HEK293 (cell line): ENCODE data around the gene C9orf153.

ENCODE experiments used
- CTCF ChIA-PET: fragments of 350-600 bp; formaldehyde crosslinking; extraction: SDS; loops from one replicate; lab custom pipeline; 2021; ENCODE audit warnings: antibody characterized with exemption; lab: Yijun Ruan, JAX
- POLR2A ChIA-PET: fragments of 300-600 bp; formaldehyde crosslinking; extraction: SDS; loops from one replicate; lab custom pipeline; 2020; ENCODE audit warnings: antibody characterized with exemption, inconsistent platforms; lab: Yijun Ruan, JAX
- H3K27ac ChIP-seq: fragments of 200-500 bp; sonication (Bioruptor generic); 2 replicates; pipeline ENCODE4 v1.5.1; 2014; ENCODE audit warnings: low read depth, low read length, control low read depth, inconsistent platforms; ENCODE audit errors: extremely low read depth
- H3K36me3 ChIP-seq, 2 experiments: fragments of 200-500 bp in 1 of 2; sonication (Bioruptor generic) in 1 of 2; 1 replicate in 1 of 2; 2 replicates in 1 of 2; pipeline ENCODE4 v1.5.1; 2014 to 2017; ENCODE audit warnings: inconsistent platforms in 2 of 2, low read length in 2 of 2; ENCODE audit not compliant: control insufficient read depth in 2 of 2, insufficient read depth in 1 of 2
- H3K4me1 ChIP-seq: fragments of 200-500 bp; sonication (Bioruptor generic); 2 replicates; pipeline ENCODE4 v1.5.1; 2014; ENCODE audit warnings: mild to moderate bottlenecking, low read length, inconsistent platforms; ENCODE audit not compliant: control insufficient read depth, insufficient read depth
- H3K4me3 ChIP-seq: 2 replicates; pipeline ENCODE4 v1.5.1; 2011; ENCODE audit warnings: low read depth, mild to moderate bottlenecking, control low read depth, low read length, moderate library complexity
- H3K9me3 ChIP-seq: fragments of 200-500 bp; sonication (Bioruptor generic); 2 replicates; pipeline ENCODE4 v1.5.1; 2014; ENCODE audit warnings: low read depth, low read length, inconsistent platforms; ENCODE audit not compliant: control insufficient read depth, insufficient read depth
- GFI1B ChIP-seq: fragments of 450-650 bp; formaldehyde crosslinking; IDR thresholded peaks from 2 replicates; pipeline ENCODE4 v1.5.1; 2016; ENCODE audit warnings: missing biosample characterization, missing genetic modification characterization
- IKZF3 ChIP-seq: fragments of 450-650 bp; IDR thresholded peaks from 2 replicates; pipeline ENCODE4 v1.5.0; 2018; ENCODE audit warnings: missing biosample characterization, mild to moderate bottlenecking, missing genetic modification characterization, moderate library complexity
- MZF1 ChIP-seq: fragments of 450-650 bp; formaldehyde crosslinking; IDR thresholded peaks from 2 replicates; pipeline ENCODE4 v1.5.1; 2017; ENCODE audit warnings: missing biosample characterization, missing genetic modification characterization, borderline replicate concordance
- WT1 ChIP-seq: fragments of 450-650 bp; formaldehyde crosslinking; IDR thresholded peaks from 2 replicates; pipeline ENCODE4 v1.5.1; 2016; ENCODE audit warnings: missing biosample characterization, missing genetic modification characterization
- ZFHX2 ChIP-seq: fragments of 450-650 bp; formaldehyde crosslinking; conservative IDR thresholded peaks from 2 replicates; pipeline ENCODE4 v1.5.1; 2016; ENCODE audit warnings: missing biosample characterization, missing genetic modification characterization
- ZNF114 ChIP-seq: fragments of 450-650 bp; formaldehyde crosslinking; IDR thresholded peaks from 2 replicates; pipeline ENCODE4 v1.5.0; 2017; ENCODE audit warnings: missing biosample characterization, missing genetic modification characterization
- ZNF311 ChIP-seq: fragments of 450-650 bp; formaldehyde crosslinking; IDR thresholded peaks from 2 replicates; pipeline ENCODE4 v1.5.1; 2017; ENCODE audit warnings: missing biosample characterization, missing genetic modification characterization, borderline replicate concordance
- ZNF600 ChIP-seq: fragments of 450-650 bp; formaldehyde crosslinking; IDR thresholded peaks from 2 replicates; pipeline ENCODE4 v1.5.1; 2016; ENCODE audit warnings: missing biosample characterization, missing genetic modification characterization
- ZNF660 ChIP-seq: fragments of 450-650 bp; IDR thresholded peaks from 2 replicates; pipeline ENCODE4 v1.5.1; 2018; ENCODE audit warnings: missing biosample characterization, mild to moderate bottlenecking, missing genetic modification characterization
- ZNF670 ChIP-seq: fragments of 450-650 bp; formaldehyde crosslinking; IDR thresholded peaks from 2 replicates; pipeline ENCODE4 v1.5.1; 2016; ENCODE audit warnings: missing biosample characterization, missing genetic modification characterization, low read depth
- ZNF843 ChIP-seq: fragments of 450-650 bp; formaldehyde crosslinking; IDR thresholded peaks from 2 replicates; pipeline ENCODE4 v1.5.1; 2016; ENCODE audit warnings: missing biosample characterization, missing genetic modification characterization
- ZSCAN16 ChIP-seq: fragments of 450-650 bp; formaldehyde crosslinking; IDR thresholded peaks from 2 replicates; pipeline ENCODE4 v1.5.1; 2016; ENCODE audit warnings: missing biosample characterization, missing genetic modification characterization
- ZSCAN30 ChIP-seq: fragments of 450-650 bp; IDR thresholded peaks from 2 replicates; pipeline ENCODE4 v1.5.1; 2018; ENCODE audit warnings: missing biosample characterization, mild to moderate bottlenecking, missing genetic modification characterization, moderate library complexity
- TF ChIP-seq, protein P1 (sequence below): fragments of 450-650 bp; formaldehyde crosslinking; IDR thresholded peaks from 2 replicates; pipeline ENCODE4 v1.5.1; 2016; ENCODE audit warnings: missing biosample characterization, missing genetic modification characterization, low read depth
- TF ChIP-seq, protein P2 (sequence below): fragments of 450-650 bp; formaldehyde crosslinking; IDR thresholded peaks from 2 replicates; pipeline ENCODE4 v1.5.1; 2017; ENCODE audit warnings: missing biosample characterization, missing genetic modification characterization
- TF ChIP-seq, protein P3 (sequence below): fragments of 450-650 bp; formaldehyde crosslinking; IDR thresholded peaks from 2 replicates; pipeline ENCODE4 v1.5.1; 2016; ENCODE audit warnings: missing biosample characterization, missing genetic modification characterization, low read depth
- TF ChIP-seq, protein P4 (sequence below): fragments of 450-650 bp; formaldehyde crosslinking; IDR thresholded peaks from 2 replicates; pipeline ENCODE4 v1.5.1; 2016; ENCODE audit warnings: missing biosample characterization, missing genetic modification characterization
- TF ChIP-seq, protein P5 (sequence below): fragments of 450-650 bp; formaldehyde crosslinking; IDR thresholded peaks from 2 replicates; pipeline ENCODE4 v1.5.1; 2016; ENCODE audit warnings: missing biosample characterization, missing genetic modification characterization
- TF ChIP-seq, protein P6 (sequence below): fragments of 450-650 bp; formaldehyde crosslinking; IDR thresholded peaks from 2 replicates; pipeline ENCODE4 v1.5.1; 2016; ENCODE audit warnings: missing biosample characterization, missing genetic modification characterization

C9orf153 gene

DNA sequence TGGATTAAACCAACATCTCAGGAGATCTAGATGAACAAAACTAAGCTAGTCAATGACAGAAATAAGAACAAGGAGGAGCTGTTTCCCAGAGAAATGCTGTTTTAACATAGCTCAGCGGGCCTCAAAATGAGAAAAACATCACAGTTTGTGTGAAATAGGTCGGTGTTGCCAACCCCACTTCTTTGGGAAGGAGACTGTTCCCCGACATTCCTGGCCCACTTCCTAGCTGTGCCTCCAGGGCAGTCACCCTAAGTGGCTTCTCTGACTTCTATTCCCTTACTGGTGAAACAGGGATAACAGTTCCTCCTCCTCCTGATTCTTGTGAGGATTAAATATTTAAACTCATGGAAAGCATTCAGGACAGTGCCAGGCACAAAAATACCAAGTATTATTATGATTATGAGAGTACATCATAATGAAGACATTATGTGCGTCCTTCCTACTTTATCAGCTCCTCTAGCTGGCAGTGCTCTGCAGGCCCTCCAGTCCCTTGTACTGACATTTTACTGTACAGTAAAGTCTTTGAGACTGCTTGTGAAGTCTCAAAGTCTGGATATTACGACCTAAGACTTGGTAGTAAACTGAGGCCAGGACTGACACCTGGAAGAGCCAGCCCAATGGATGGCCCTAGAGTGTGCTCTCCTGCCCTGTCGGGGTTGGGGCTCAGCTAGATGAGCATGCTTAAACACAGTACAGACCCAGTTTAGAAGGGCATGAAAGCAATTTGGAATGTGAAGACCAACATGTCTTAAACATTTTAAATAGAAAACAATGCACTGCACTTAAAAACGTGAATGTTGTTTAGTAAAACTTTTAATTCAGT lies 15.6 kb upstream of the C9orf153 start (continued):
- TF ChIP-seq, protein P1, sequence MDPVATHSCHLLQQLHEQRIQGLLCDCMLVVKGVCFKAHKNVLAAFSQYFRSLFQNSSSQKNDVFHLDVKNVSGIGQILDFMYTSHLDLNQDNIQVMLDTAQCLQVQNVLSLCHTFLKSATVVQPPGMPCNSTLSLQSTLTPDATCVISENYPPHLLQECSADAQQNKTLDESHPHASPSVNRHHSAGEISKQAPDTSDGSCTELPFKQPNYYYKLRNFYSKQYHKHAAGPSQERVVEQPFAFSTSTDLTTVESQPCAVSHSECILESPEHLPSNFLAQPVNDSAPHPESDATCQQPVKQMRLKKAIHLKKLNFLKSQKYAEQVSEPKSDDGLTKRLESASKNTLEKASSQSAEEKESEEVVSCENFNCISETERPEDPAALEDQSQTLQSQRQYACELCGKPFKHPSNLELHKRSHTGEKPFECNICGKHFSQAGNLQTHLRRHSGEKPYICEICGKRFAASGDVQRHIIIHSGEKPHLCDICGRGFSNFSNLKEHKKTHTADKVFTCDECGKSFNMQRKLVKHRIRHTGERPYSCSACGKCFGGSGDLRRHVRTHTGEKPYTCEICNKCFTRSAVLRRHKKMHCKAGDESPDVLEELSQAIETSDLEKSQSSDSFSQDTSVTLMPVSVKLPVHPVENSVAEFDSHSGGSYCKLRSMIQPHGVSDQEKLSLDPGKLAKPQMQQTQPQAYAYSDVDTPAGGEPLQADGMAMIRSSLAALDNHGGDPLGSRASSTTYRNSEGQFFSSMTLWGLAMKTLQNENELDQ (tag by site-specific recombination), result no peak
- no peak for TF ChIP-seq GFI1B (tag by site-specific recombination)
- no peak for TF ChIP-seq ZSCAN16 (tag by site-specific recombination)
- TF ChIP-seq, protein P2, sequence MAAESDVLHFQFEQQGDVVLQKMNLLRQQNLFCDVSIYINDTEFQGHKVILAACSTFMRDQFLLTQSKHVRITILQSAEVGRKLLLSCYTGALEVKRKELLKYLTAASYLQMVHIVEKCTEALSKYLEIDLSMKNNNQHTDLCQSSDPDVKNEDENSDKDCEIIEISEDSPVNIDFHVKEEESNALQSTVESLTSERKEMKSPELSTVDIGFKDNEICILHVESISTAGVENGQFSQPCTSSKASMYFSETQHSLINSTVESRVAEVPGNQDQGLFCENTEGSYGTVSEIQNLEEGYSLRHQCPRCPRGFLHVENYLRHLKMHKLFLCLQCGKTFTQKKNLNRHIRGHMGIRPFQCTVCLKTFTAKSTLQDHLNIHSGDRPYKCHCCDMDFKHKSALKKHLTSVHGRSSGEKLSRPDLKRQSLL (tag by site-specific recombination), result no peak
- TF ChIP-seq MZF1 (tag by site-specific recombination), result no peak
- no peak for TF ChIP-seq ZSCAN30 (tag by site-specific recombination)
- TF ChIP-seq ZNF600 (tag by site-specific recombination), result no peak
- TF ChIP-seq, protein P3, sequence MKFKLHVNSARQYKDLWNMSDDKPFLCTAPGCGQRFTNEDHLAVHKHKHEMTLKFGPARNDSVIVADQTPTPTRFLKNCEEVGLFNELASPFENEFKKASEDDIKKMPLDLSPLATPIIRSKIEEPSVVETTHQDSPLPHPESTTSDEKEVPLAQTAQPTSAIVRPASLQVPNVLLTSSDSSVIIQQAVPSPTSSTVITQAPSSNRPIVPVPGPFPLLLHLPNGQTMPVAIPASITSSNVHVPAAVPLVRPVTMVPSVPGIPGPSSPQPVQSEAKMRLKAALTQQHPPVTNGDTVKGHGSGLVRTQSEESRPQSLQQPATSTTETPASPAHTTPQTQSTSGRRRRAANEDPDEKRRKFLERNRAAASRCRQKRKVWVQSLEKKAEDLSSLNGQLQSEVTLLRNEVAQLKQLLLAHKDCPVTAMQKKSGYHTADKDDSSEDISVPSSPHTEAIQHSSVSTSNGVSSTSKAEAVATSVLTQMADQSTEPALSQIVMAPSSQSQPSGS, result no peak
- no peak for TF ChIP-seq ZFHX2 (tag by site-specific recombination)
- no peak for TF ChIP-seq ZNF311 (tag by site-specific recombination)
- no peak for TF ChIP-seq WT1 (tag by site-specific recombination)
- TF ChIP-seq IKZF3 (tag by site-specific recombination), result no peak
- TF ChIP-seq, protein P4, sequence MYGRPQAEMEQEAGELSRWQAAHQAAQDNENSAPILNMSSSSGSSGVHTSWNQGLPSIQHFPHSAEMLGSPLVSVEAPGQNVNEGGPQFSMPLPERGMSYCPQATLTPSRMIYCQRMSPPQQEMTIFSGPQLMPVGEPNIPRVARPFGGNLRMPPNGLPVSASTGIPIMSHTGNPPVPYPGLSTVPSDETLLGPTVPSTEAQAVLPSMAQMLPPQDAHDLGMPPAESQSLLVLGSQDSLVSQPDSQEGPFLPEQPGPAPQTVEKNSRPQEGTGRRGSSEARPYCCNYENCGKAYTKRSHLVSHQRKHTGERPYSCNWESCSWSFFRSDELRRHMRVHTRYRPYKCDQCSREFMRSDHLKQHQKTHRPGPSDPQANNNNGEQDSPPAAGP (tag by site-specific recombination), result no peak
- no peak for TF ChIP-seq ZNF114 (tag by site-specific recombination)
- TF ChIP-seq, protein P5, sequence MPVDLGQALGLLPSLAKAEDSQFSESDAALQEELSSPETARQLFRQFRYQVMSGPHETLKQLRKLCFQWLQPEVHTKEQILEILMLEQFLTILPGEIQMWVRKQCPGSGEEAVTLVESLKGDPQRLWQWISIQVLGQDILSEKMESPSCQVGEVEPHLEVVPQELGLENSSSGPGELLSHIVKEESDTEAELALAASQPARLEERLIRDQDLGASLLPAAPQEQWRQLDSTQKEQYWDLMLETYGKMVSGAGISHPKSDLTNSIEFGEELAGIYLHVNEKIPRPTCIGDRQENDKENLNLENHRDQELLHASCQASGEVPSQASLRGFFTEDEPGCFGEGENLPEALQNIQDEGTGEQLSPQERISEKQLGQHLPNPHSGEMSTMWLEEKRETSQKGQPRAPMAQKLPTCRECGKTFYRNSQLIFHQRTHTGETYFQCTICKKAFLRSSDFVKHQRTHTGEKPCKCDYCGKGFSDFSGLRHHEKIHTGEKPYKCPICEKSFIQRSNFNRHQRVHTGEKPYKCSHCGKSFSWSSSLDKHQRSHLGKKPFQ (tag by site-specific recombination), result no peak

DNA sequence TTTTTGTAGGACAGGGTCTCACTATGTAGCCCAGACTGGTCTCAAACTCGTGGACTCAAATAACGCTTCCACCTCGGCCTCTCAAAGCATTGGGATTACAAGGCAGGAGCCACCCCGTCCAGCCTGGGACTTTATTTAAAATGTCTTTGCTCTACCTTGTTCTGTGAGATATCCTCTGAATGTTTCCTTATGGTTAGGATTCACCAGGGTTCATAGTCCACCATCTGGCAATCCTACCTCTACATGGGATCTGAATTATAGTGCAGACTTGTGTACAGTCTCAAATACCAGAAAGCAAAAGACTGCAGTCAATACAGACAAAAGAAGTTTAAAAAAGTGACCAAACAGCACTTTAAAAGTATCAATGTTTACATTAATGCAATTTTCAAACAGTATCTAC lies 12.8 kb upstream of the C9orf153 start:
- peaks cover 8 to 47% of the 10 kb centered on the region in 2 experiments for H3K36me3 ChIP-seq
- no peak overlapping the region for H3K4me3 ChIP-seq
- no peak overlapping the region for H3K27ac ChIP-seq
- CTCF ChIA-PET, result no interaction called here
- H3K4me1 ChIP-seq, result no peaks in the 10 kb centered on the region
- TF ChIP-seq ZNF660 (tag by site-specific recombination) (no peak), ZNF843 (tag by site-specific recombination) (no peak), ZNF670 (tag by site-specific recombination) (no peak)
- TF ChIP-seq, protein P6, sequence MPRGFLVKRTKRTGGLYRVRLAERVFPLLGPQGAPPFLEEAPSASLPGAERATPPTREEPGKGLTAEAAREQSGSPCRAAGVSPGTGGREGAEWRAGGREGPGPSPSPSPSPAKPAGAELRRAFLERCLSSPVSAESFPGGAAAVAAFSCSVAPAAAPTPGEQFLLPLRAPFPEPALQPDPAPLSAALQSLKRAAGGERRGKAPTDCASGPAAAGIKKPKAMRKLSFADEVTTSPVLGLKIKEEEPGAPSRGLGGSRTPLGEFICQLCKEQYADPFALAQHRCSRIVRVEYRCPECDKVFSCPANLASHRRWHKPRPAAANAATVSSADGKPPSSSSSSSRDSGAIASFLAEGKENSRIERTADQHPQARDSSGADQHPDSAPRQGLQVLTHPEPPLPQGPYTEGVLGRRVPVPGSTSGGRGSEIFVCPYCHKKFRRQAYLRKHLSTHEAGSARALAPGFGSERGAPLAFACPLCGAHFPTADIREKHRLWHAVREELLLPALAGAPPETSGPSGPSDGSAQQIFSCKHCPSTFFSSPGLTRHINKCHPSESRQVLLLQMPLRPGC (tag by site-specific recombination), result no peak
- no peaks in the 10 kb centered on the region for H3K9me3 ChIP-seq
- POLR2A ChIA-PET, result no interaction called here
